GM18861 (cell line): Measurements from ENCODE around the gene PRG3.
"Not testable (repeated sequence)": the region's sequence is repeated elsewhere in the genome, so short reads cannot be mapped to it uniquely, and the experiment has no call there.

Experiments used
- ATAC-seq: cut with Tn5 transposase; IDR thresholded peaks from one replicate; pipeline ENCODE4 v1.9.1; 2021; ENCODE audit not compliant: unreplicated experiment

The PRG3 gene

GRCh38 chr11:57361420-57361819 is 19.5 kb downstream of the PRG3 start:
- ATAC-seq: not testable (repeated sequence)

DNA sequence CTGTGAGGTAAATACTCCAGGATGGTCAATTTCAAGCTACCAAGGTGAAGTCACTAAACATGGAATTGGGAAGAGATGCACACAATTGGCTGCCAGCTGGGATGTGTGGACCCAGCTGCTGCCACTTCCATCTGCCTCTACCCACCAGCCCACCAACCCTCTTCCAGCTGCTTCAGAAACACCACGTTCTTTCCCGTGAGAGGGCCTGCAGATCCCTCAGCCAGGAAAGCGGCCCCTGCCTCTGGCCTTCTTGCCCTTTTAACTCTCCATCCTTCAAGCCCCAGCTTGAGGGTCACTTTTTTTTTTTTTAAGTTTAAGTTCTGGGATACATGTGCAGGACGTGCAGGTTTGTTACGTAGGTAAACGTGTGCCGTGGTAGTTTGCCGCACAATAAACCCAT is 20.0 kb downstream of the PRG3 start:
- no peak for ATAC-seq

- no peak for ATAC-seq
These were observed 20.9 kb downstream of the PRG3 start for GRCh38 chr11:57359896-57360690.

GRCh38 chr11:57359396-57359795 is 21.6 kb downstream of the PRG3 start:
- ATAC-seq: no peak

GRCh38 chr11:57358991-57359390 is 22.0 kb downstream of the PRG3 start:
- no peak for ATAC-seq

GRCh38 chr11:57358543-57358961 is 22.4 kb downstream of the PRG3 start:
- ATAC-seq: no peak

DNA sequence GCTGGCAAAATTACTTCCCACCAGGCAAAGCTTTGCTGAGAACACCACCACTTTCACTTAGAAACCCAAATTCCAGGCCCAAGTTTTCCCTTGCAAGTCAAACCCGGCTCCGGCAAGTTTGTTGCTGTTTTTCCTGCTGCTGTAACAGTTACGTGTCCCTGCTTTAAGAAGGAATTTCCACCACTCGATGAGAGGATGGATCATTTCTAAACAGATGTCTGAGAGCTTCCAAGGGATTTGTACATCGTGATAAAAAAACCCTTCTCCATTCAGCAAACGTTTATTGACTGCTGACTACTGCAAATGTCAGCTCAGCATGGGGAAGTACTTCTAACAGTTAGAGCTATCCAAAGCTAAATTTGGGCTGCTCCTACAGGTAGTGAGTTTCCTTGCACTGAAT is 23.1 kb downstream of the PRG3 start:
- ATAC-seq: no peak

DNA sequence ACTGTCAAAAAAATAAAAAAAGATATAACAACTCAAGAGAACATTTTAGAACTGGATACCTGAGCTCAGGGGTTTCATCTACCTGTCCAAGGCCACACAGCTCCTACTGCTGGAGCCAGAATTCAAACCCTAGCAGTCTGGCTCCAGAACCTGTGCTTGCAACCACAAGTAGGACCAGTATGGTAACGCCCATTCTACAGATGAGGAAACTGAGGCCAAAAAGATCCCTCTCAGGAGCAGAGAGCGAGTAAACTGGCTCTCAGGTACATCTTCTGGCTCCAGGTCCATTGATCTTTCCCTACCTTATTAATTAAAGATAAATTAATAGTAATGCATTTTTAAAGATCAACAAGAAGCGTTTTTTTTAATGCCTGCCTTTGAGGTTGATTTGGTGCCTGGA is 23.6 kb downstream of the PRG3 start:
- ATAC-seq: no peak

DNA sequence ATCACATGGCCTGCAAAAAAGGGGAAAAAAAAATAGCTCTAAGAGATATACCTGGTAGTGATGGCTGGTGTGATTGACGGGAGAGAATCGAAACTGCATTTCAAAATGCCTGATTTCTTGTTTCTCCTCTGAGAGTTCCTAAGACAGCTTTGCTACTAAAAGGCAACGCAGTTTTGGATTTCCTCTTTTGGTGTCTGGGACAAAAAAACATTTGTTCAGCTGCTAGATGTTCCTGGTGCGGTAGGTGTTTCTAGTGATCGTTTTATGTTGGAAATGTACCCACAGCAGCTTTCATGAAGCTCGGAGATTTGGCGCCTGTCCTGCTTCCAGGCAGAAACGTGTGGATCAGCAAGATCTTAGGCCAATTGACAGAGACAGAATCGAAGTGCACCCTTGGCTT is 24.7 kb downstream of the PRG3 start:
- ATAC-seq: no peak

DNA sequence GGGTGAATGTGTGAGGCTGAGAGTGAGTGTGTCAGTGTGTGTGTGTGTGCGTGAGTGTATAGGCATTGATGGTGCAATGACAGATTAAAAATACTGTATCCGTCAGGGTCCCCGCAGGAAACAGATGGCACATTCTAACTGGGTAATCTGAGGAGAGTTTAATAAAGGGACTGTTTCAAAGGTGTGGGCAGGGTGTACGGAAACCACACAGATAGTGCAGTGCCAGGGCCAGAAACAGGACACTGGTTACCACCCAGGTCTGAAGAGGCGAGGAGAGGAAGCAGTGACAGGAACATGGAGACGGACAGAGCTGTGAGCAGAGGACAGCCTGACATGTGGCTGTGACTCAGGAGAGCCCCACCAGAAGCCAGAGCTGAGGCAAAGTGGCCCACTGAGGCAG is 26.3 kb downstream of the PRG3 start:
- ATAC-seq: no peak

DNA sequence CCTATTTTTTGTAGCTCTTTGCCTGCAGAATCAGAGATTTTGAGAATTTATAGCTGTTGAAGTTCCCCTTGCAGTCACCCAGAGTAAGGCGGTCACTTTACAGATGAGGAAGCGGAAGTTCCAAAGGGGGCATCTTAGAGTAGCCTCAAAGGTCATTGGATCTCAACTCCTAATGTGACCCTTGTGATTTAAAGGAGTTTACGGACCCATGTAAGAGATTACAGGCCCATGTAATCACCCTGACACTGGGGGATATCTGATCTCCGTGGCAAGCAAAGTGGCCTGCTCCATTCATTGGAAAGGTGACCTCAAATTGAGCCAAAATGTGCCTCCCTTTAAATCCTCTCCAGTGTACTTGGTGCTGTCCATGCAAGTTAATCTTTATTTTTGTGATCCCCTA is 27.1 kb downstream of the PRG3 start:
- ATAC-seq: no peak

GRCh38 chr11:57353446-57353845 is 27.5 kb downstream of the PRG3 start:
- no peak for ATAC-seq

- ATAC-seq: no peak
These were observed 27.9 kb downstream of the PRG3 start for GRCh38 chr11:57353036-57353435.

DNA sequence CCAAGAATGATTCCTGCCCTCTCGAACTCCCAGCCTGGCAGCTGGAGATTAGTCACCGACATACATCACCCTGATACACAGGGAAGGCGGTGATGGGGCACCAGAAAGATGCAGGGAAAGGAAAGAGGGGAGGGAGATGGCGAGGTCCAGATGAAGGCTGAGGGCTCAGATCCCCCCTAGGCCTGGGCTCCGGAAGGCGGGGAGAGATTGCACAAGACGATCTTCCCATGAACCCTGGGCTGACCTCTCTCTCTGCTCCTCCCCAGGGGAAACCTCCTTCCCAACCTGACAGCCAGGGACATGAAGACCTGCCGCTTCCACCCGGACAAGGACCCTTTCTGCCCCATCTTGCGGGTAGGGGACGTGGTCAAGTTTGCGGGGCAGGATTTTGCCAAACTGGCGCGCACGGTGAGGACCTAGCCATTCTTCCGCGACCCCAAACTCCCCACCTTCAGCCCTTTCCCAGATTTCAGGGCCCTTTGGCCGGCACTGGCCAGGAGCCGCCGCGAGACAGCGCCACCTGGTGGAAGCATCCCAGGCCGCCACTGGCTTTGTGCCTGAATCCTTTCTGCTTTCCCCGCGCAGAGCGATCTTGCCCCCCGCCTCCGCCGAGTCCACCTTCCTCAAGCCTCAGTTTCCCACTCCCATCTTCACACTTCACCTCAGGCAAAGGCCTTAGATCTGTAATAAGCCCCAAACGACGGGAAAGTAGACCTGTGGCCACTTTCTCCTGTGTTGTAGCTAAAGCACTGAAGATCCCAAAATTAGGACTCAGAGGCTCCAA is 31.3 kb downstream of the PRG3 start:
- ATAC-seq: no peak

- no peak for ATAC-seq
These were observed 32.2 kb downstream of the PRG3 start for GRCh38 chr11:57348636-57349313.

GRCh38 chr11:57348052-57348451 is 32.9 kb downstream of the PRG3 start:
- no peak for ATAC-seq

GRCh38 chr11:57347336-57347735 is 33.6 kb downstream of the PRG3 start:
- no peak for ATAC-seq

DNA sequence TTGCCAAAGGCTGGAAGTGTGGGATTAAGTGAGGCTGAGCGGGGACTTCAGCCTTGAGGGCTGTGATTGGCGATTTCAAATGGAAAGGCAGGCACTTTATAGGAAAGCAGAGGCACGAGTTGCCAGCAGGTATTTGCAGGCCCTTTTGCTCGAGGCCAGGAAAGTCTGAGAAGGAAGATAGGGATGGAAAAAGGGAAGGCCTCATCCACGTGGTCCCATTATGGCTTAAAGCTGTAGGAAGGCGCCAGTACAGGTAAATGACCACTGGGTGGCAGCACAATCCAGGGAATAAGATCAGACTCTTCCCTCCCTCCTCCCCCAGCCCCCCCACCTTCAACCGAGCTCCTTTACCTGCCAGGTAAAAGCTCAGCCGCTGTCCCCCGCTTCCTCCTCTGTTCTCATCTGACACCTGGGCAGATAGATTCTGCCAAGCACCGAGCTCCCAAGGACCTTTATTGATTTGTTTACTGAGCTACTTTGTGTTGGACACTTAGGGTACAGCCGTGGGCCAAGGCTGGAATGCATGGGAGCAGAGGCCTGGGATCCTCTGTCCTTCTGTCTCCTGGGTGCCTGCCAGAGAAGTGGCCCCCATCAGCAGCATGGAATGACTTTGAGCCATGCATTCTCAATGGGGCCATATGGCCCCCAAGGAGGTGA is 35.3 kb downstream of the PRG3 start:
- ATAC-seq: no peak

GRCh38 chr11:57344826-57345225 is 36.1 kb downstream of the PRG3 start:
- no peak for ATAC-seq

- ATAC-seq: no peak
These were observed 37.1 kb downstream of the PRG3 start for GRCh38 chr11:57343825-57344224.

- ATAC-seq: no peak
These were observed 38.2 kb downstream of the PRG3 start for GRCh38 chr11:57342702-57343101.
